GM10847 (cell line): ENCODE data around the gene CFTR.

Experiments
- POLR2A ChIP-seq: IDR thresholded peaks from 2 replicates; pipeline ENCODE4 v1.6.1; 2011; ENCODE audit not compliant: insufficient read length; ENCODE audit errors: extremely low read depth

CFTR gene

DNA sequence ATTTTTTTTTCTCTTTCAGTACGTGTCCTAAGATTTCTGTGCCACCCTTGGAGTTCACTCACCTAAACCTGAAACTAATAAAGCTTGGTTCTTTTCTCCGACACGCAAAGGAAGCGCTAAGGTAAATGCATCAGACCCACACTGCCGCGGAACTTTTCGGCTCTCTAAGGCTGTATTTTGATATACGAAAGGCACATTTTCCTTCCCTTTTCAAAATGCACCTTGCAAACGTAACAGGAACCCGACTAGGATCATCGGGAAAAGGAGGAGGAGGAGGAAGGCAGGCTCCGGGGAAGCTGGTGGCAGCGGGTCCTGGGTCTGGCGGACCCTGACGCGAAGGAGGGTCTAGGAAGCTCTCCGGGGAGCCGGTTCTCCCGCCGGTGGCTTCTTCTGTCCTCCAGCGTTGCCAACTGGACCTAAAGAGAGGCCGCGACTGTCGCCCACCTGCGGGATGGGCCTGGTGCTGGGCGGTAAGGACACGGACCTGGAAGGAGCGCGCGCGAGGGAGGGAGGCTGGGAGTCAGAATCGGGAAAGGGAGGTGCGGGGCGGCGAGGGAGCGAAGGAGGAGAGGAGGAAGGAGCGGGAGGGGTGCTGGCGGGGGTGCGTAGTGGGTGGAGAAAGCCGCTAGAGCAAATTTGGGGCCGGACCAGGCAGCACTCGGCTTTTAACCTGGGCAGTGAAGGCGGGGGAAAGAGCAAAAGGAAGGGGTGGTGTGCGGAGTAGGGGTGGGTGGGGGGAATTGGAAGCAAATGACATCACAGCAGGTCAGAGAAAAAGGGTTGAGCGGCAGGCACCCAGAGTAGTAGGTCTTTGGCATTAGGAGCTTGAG is at the start of gene CFTR:
TSS of gene CFTR (plus strand) at position 801 of the 830 bp plus-strand sequence. CDS start 70 bp downstream, outside the sequence.
- no peak for TF ChIP-seq POLR2A

DNA sequence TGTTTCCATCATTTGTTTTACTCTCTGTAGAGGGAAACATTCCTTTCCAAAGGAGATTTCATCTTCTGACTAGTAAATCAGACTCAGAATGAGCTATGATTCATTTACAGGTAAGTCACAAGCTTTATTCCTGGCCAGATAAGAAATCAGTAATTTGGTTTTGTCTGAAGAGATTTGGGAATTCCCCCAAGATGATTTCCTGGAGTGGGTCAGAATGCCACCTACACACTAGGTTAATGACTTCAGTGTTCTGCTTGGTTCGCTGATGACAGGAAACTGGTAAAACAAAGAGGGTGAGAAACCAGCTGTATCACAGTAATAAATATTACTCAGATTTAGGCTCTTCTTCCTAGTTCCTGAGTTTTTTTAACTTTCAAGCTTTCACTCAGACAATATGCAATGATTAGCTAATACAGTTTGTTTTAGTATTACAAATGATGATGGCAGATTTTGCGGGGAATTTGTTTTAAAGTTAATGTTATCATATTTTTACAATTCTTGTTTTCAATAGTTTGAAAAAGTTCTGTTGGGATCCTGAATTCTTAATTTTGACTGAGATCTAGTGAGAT is 44.3 kb upstream of the CFTR start:
- TF ChIP-seq POLR2A = no peak

DNA sequence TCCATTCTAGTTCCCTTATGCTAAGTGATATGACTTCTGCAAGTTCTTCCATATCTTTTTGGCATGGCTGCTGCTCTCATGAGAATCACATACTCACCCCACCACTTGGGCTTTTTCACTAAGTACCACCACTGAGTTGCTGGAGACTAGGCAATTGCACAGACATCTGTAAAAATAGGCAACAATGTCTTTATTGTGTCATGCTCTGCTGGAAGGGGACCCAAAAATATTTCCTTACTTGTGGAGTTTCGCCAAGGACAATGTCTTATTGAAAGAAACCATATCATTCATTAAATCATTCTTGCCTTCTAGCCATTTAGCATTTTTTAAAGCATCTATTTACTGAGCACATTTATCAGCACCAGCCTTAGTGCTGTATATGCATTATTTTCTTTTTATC is 35.2 kb upstream of the CFTR start:
- no peak for TF ChIP-seq POLR2A

DNA sequence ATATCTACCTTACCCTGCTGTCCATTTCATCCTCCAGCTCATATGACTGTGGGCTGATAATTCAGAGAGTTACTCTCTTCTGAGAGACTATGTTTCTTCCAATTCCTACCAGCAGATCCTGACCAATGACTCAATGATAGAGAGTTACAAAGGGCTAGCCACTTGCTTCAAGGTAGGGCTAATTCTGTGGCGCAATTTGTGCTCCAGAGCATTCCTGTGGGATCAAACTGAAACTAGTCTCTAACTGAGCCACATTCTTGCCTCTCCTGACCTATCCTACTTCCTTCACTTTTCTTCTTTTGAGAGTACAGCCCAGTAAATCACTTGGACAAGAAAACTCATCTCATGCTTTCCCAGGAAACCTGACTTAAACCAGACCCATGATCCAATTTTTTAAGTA is 34.6 kb upstream of the CFTR start:
- no peak for TF ChIP-seq POLR2A

DNA sequence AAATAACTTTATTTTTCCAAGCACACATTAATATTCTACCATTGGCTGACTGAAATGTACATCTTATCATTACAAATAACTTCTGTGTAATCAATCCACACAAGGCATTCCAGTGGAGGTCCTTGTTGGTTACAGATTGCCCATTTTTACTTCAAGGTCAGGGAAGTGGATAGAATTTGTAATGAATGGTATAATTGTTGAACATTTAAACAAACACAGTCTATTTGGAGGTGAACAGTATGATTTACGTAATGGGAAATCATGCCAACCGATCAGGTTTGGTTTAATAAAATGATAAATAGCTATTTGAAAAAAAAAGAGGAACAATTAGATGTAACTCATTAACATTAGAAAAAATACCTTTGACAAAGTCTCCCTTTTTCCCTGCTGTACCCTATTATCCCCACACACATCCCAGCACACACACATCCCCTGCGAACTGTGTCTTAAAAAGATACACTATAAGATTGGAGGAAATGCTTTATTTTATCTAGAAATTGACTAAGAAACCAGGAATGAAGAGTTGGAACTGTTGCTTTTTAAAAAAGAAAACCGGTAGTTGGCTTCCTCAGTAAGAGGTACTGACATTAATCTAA is 33.5 kb upstream of the CFTR start:
- TF ChIP-seq POLR2A = no peak

DNA sequence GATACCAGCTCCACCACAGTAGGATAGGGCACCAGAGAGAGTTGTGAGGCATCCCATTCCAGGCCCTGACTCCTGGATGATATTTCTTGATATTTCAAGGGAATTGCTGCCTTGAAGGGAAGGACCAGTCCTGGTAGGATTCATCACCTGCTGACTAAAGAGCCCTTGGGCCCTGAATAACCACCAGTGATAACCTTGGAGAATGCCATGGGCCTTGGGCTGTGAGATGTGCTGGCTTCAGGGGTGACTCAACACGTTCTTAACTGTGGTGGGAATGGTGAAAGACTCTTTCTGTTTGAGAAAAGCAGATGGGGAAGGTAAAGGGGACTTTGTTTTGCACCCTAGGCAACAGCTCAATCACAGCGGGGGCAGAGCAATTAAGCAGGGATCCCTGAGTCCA is 31.2 kb upstream of the CFTR start:
- no peak for TF ChIP-seq POLR2A

DNA sequence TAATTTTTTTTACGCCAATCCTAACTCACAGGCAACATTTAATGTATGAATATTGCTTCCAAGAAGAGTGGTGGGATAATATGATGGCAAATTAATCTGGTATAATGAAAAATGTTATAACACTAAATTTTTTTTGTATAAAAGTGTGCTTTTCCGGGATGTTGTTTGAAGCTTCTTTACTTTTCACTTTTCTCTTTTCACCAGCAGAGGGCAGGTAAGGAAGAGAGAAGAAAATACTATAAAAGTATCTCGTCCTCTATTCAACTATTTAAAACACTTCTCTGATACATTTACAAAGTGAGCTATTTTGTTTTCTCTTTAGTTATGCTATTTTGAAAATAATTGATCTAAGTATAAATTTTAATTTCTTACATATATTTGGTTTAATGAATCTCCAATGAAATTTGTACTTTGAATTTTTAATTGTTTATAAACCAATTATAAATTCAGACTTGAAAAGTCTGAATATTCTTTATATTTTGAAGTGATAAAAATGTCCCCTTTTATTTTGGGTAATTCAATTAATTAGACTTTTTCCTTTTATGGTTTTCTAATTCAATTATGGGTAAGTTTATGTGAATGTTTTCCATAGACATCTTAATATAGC is 20.7 kb upstream of the CFTR start:
- no peak for TF ChIP-seq POLR2A

DNA sequence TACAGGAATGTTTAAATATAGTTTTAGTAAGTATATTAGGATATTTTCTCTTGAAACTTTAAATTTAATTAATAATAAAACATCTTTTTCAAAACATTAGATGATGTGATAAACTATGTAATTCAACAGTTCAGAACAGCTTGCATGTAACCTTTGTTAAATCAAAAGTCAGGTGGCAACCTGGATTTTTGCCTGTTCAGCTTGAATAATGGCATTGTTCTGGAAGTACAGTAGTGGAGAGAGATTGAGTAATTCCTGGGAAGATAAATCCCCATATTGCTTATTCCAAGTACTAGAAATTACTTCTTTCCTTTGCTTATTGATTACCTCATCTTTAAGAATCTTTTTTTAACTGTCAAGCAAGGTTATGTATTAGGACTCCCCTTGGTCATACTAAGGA is 20.1 kb upstream of the CFTR start:
- TF ChIP-seq POLR2A = no peak

DNA sequence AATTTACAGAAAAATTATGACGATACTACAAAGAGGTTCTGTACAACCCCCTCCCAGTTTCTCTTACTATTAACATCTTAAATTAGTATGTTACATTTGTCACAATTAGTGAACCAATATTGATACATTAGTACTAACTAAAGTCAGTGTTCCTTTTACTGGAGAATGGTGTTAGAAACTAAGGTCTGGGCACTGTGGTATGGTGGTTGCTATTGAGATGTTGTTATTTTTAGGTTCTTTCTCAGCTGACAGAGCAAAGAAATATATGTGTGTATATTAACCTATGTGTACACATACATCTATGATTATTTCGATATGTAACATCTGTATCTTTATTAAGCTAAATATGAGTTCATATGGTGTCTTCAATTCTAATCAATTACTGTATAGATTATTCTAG is 11.7 kb upstream of the CFTR start:
- no peak for TF ChIP-seq POLR2A

DNA sequence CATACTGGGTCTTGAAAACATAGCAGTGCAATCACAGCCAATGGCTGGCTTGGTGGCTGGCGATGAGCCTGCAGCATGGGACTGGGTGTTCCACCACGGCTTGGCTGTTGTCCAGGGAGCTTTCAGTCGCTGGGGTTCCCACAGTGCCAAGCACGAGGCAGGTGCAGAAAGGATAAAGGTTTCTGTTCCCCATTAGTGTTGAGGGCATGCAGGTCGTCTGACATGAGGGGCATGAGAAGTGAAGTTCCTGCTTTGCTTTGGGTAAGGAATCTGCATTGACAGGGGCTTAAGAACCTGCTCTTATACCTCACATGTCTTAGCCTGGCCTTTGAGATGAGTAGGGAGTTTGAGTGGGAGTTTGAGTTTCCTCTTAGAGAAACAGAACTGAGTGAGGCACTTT is 9.0 kb upstream of the CFTR start:
- no peak for TF ChIP-seq POLR2A

DNA sequence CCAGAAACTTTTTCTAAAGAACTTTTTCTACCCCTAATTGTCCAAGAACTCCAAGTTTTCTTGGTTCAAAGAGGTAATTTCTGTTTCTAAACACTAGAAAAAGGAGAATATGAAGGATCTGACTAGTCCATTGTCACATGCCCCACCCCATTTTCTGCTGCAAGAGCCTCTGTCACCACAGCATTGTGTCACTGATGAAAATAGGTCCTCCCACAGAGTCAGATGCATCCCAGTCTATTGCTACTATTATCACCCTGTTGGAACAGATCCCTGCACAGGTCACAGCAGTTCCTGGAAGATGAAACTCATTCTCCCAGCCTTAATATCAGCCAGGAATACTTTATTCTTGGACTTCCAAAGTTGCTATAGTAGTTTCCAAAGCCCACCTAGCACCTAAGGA is 7.5 kb upstream of the CFTR start:
- no peak for TF ChIP-seq POLR2A

DNA sequence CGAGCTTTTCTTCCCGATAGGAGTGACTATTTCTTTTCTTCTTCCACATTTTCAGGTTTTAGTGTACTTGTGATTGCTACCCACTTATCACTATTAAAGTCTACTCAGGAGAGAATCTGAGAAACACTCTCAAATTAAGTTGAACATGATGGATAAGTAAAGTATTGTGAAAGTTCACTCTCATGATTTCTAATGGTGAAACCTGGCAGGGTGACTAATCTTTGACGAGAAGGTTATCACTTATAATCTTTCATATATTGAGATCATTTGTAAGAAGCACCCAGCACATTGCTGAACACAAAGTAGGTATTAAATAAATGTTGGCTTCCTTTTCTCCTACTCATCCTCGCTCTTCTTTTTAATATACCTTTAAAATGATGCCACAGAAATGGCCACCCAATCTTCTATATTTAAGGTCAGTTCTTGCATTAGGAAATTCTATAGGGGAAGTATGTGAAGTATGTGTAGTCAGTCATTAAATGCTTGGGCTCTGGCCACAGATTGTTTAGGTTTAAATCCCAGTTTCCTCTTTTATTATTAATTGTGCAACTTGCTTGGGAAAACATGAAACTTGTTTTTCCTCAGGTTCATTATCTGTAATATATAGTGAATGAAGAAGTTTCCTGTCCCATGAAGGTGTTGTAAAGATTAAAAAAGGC is 3.1 kb upstream of the CFTR start:
- no peak for TF ChIP-seq POLR2A

DNA sequence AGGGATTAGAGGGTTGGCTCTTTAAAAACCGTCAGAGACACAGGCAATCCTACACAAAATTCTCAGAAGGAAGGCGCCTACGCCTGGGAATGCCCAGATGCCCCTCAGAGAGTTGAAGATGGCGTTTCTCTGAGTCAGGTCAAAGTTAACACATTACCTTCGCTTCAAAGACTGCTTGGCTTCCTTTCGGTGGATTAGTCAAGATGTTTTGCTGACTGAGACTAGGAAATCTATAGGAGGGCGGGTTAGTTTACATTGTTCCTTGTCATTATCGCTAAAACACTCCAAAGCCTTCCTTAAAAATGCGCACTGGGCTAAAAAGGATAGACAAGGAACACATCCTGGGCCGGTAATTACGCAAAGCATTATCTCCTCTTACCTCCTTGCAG is 995 bp upstream of the CFTR start:
- TF ChIP-seq POLR2A = no peak

DNA sequence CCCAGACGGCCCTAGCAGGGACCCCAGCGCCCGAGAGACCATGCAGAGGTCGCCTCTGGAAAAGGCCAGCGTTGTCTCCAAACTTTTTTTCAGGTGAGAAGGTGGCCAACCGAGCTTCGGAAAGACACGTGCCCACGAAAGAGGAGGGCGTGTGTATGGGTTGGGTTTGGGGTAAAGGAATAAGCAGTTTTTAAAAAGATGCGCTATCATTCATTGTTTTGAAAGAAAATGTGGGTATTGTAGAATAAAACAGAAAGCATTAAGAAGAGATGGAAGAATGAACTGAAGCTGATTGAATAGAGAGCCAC is 184 bp downstream of the CFTR start:
- TF ChIP-seq POLR2A = no peak

DNA sequence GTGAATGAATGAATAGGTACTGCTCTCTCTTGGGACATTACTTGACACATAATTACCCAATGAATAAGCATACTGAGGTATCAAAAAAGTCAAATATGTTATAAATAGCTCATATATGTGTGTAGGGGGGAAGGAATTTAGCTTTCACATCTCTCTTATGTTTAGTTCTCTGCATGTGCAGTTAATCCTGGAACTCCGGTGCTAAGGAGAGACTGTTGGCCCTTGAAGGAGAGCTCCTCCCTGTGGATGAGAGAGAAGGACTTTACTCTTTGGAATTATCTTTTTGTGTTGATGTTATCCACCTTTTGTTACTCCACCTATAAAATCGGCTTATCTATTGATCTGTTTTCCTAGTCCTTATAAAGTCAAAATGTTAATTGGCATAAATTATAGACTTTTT is 1.2 kb downstream of the CFTR start:
- no peak for TF ChIP-seq POLR2A

DNA sequence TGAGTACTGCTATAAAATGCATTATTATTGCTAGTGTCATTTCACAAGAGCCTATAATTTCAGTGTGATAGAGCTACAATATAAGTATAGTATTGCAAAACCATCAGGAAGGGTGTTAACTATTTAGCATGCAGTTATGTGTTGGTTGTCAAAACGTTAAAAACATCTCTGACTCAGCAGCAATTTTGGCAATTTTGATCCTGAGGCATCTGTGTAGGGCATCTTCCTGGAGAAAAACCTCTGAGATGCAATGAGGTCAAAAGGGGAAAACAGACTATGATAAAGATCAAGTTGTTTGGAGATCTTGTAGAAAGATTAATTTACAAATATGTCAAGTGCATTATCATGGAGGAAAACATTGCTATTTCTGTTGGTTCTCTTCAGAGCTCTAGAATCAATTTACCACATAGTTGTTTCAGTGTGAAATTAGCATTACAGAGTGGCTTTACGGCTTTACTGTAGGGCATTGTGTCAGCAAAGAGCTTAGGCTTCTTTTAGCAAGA is 5.3 kb downstream of the CFTR start:
- TF ChIP-seq POLR2A = no peak

DNA sequence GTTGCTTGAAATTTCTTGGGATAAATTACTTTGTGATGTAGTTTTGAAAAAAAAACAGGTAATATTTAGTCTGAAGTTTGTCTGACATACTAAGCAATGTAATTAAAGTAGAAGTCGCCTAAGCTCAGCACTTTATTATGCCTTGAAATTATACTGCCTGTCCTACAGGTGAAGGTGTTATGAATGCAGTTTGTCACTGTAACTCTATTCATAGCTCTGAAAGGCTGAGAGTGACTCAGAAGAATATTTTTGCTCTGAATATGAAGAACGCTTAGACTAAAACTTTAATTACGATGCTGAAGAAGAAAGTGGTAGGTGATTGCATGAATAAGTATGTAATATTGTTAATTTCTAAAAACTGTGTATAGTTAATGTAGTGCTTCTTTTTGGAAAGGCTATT is 9.2 kb downstream of the CFTR start:
- no peak for TF ChIP-seq POLR2A
